ENCODE measurements around the gene PLEK2.

The PLEK2 gene

GRCh38 chr14:67395876-67396189 is 16.1 kb downstream of the PLEK2 start:
- no peak for DNase-seq

GRCh38 chr14:67395086-67395875 is 16.7 kb downstream of the PLEK2 start:
- no peak for DNase-seq

- no peak for DNase-seq
Measured at GRCh38 chr14:67393689-67394088, 18.3 kb downstream of the PLEK2 start.

GRCh38 chr14:67392800-67393199 is 19.2 kb downstream of the PLEK2 start:
- no peak for DNase-seq

- DNase-seq: no peak
Measured at GRCh38 chr14:67392123-67392522, 19.8 kb downstream of the PLEK2 start.

- DNase-seq: no peak
Measured at GRCh38 chr14:67391268-67391667, 20.7 kb downstream of the PLEK2 start.

GRCh38 chr14:67389811-67390534 is 22.0 kb downstream of the PLEK2 start:
- no peak for DNase-seq

- no peak for DNase-seq
Measured at GRCh38 chr14:67389275-67389674, 22.7 kb downstream of the PLEK2 start.

- no peak for DNase-seq
Measured at GRCh38 chr14:67387195-67387594, 24.8 kb downstream of the PLEK2 start.

- DNase-seq: no peak
Measured at GRCh38 chr14:67385618-67386017, 26.3 kb downstream of the PLEK2 start.

GRCh38 chr14:67385120-67385519 is 26.8 kb downstream of the PLEK2 start:
- DNase-seq: no peak

GRCh38 chr14:67377916-67378315 is 34.0 kb downstream of the PLEK2 start:
- no peak for DNase-seq

GRCh38 chr14:67373347-67373746 is 38.6 kb downstream of the PLEK2 start:
- DNase-seq: no peak

GRCh38 chr14:67372833-67373232 is 39.1 kb downstream of the PLEK2 start:
- DNase-seq: no peak

GRCh38 chr14:67371247-67372148 is 40.5 kb downstream of the PLEK2 start:
- DNase-seq: no peak

GRCh38 chr14:67370830-67371229 is 41.1 kb downstream of the PLEK2 start:
- no peak for DNase-seq

GRCh38 chr14:67365476-67365875 is 46.5 kb downstream of the PLEK2 start:
- DNase-seq: no peak

GRCh38 chr14:67360470-67361206 is 51.3 kb downstream of the PLEK2 start:
- DNase-seq: no peak

- DNase-seq: peak; percentile 91
Measured at GRCh38 chr14:67359775-67360469, 52.0 kb downstream of the PLEK2 start, which contains the start of the genes ATP6V1D and EIF2S1. TSS of gene ATP6V1D (minus strand) at chr14:67359804. CDS start at chr14:67359698, 106 bp downstream. TSS of gene EIF2S1 (plus strand) at chr14:67360328. CDS start at chr14:67364768, 4,440 bp downstream.

- no peak for DNase-seq
Measured at GRCh38 chr14:67358924-67359774, 52.8 kb downstream of the PLEK2 start.

- no peak for DNase-seq
Measured at GRCh38 chr14:67357969-67358354, 54.0 kb downstream of the PLEK2 start.
